OCI-LY1 (cell line): ENCODE measurements around the gene MIA3.
A peak's percentile ranks its signal among the peaks of the same experiment; 100 is the strongest.

Experiments used
- H2AFZ ChIP-seq: fragments of 200-600 bp; sonication (generic), shearing (Covaris generic); 2 replicates; pipeline ENCODE4 v1.6.0; 2014; ENCODE audit warnings: antibody characterized with exemption, mild to moderate bottlenecking, low read length
- H3F3A ChIP-seq: fragments of 200-600 bp; sonication (generic), shearing (Covaris generic); 2 replicates; pipeline ENCODE4 v1.6.0; 2014; ENCODE audit warnings: mild to moderate bottlenecking, antibody characterized with exemption, low read length, moderate library complexity; ENCODE audit not compliant: insufficient read depth
- H3K27ac ChIP-seq: fragments of 200-600 bp; sonication (generic); 2 replicates; pipeline ENCODE4 v1.5.1; 2014; ENCODE audit warnings: low read length, mixed run types, mild to moderate bottlenecking, low read depth; ENCODE audit not compliant: poor library complexity, severe bottlenecking
- H3K27me3 ChIP-seq: fragments of 200-600 bp; sonication (generic); 2 replicates; pipeline ENCODE4 v1.6.0; 2014; ENCODE audit warnings: antibody characterized with exemption, mild to moderate bottlenecking, low read length, moderate library complexity; ENCODE audit not compliant: insufficient read depth
- H3K36me3 ChIP-seq: fragments of 200-600 bp; sonication (generic); 2 replicates; pipeline ENCODE4 v1.6.1; 2014; ENCODE audit warnings: mild to moderate bottlenecking, antibody characterized with exemption, low read length, moderate library complexity, mixed read lengths; ENCODE audit not compliant: insufficient read depth
- H3K4me1 ChIP-seq: fragments of 200-600 bp; sonication (generic); 2 replicates; pipeline ENCODE4 v1.5.1; 2014; ENCODE audit warnings: mild to moderate bottlenecking, low read length, moderate library complexity; ENCODE audit not compliant: insufficient read depth, severe bottlenecking
- H3K4me2 ChIP-seq: fragments of 200-600 bp; sonication (generic), shearing (Covaris generic); 2 replicates; pipeline ENCODE4 v1.6.1; 2014; ENCODE audit warnings: low read length
- H3K4me3 ChIP-seq: fragments of 200-600 bp; sonication (generic); 2 replicates; pipeline ENCODE4 v1.5.1; 2014; ENCODE audit warnings: low read length, low read depth, mild to moderate bottlenecking, mixed read lengths; ENCODE audit not compliant: poor library complexity, severe bottlenecking
- H3K79me2 ChIP-seq: fragments of 200-600 bp; shearing (Covaris generic); 2 replicates; pipeline ENCODE4 v1.6.1; 2016; ENCODE audit warnings: mixed run types, low read length, mixed read lengths; ENCODE audit not compliant: insufficient read depth
- H3K9ac ChIP-seq: fragments of 200-600 bp; sonication (generic), shearing (Covaris generic); 2 replicates; pipeline ENCODE4 v1.6.1; 2014; ENCODE audit warnings: mild to moderate bottlenecking, low read length, mixed read lengths
- H3K9me2 ChIP-seq: fragments of 200-600 bp; sonication (generic), shearing (Covaris generic); 2 replicates; pipeline ENCODE4 v1.6.1; 2014; ENCODE audit warnings: low read depth, mild to moderate bottlenecking, low read length, mixed read lengths
- H3K9me3 ChIP-seq: fragments of 200-600 bp; shearing (Covaris generic); 2 replicates; pipeline ENCODE4 v1.6.1; 2014; ENCODE audit warnings: low read length, mixed read lengths
- H4K20me1 ChIP-seq: fragments of 200-600 bp; sonication (generic), shearing (Covaris generic); 2 replicates; pipeline ENCODE4 v1.6.0; 2016; ENCODE audit warnings: mild to moderate bottlenecking, low read length; ENCODE audit not compliant: insufficient read depth
- EZH2 ChIP-seq: fragments of 200-600 bp; sonication (generic), shearing (Covaris generic); IDR thresholded peaks from 2 replicates; pipeline ENCODE4 v1.8.0; 2017; ENCODE audit warnings: borderline replicate concordance, mixed run types, mild to moderate bottlenecking, antibody characterized with exemption, low read length, moderate library complexity, mixed read lengths
- TF ChIP-seq, protein P1 (sequence below): fragments of 200-600 bp; sonication (generic), shearing (Covaris generic); IDR thresholded peaks from 2 replicates; pipeline ENCODE4 v1.5.1; 2017; ENCODE audit warnings: mild to moderate bottlenecking, antibody characterized with exemption, low read length, moderate library complexity, mixed read lengths

The MIA3 gene

DNA sequence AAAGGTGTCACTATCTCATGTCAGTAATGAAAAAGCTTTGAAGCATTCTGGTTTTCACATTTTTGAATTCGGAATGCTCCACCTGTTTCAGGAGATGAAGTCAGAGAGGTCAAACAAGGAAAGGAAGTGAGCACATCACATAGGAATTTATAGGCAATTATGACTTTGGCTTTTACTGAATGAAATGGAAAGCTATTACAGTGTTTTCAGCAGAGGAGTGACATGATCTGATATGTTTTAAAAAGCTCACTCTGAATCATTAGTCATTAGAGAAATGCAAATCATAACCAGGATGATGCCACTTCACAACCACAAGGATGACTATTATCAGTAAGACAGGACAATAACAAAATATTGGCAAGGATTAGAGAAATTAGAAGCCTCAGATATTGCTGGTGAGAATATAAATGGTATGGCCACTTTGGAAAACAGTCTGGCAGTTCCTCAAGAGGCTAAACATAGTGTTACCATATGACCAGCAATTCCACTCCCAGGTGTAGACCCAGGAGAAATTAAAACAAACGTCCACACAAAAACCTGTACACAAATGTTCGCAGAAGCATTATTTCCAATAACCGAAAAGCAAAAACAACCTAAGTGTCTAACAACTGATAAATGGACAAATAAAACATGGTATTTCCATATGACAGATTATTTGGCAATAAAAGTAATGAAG, 35.7 kb upstream of the MIA3 start:
- Histone ChIP-seq H3K4me2 (no peak overlapping the region), H3K9ac (no peak overlapping the region), H3K79me2 (no peaks in the 10 kb centered on the region), H3K9me2 (no peaks in the 10 kb centered on the region), H3K27ac (no peak overlapping the region), H4K20me1 (no peaks in the 10 kb centered on the region), H3K9me3 (no peaks in the 10 kb centered on the region), H3K27me3 (no peaks in the 10 kb centered on the region), H3K36me3 (peaks cover 84% of the 10 kb centered on the region), H2AFZ (no peak overlapping the region), H3K4me3 (no peak overlapping the region), H3K4me1 (peaks cover 27% of the 10 kb centered on the region), H3F3A (no peaks in the 10 kb centered on the region)
- TF ChIP-seq, protein P1, sequence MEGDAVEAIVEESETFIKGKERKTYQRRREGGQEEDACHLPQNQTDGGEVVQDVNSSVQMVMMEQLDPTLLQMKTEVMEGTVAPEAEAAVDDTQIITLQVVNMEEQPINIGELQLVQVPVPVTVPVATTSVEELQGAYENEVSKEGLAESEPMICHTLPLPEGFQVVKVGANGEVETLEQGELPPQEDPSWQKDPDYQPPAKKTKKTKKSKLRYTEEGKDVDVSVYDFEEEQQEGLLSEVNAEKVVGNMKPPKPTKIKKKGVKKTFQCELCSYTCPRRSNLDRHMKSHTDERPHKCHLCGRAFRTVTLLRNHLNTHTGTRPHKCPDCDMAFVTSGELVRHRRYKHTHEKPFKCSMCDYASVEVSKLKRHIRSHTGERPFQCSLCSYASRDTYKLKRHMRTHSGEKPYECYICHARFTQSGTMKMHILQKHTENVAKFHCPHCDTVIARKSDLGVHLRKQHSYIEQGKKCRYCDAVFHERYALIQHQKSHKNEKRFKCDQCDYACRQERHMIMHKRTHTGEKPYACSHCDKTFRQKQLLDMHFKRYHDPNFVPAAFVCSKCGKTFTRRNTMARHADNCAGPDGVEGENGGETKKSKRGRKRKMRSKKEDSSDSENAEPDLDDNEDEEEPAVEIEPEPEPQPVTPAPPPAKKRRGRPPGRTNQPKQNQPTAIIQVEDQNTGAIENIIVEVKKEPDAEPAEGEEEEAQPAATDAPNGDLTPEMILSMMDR = no peak
- no peak for TF ChIP-seq EZH2

DNA sequence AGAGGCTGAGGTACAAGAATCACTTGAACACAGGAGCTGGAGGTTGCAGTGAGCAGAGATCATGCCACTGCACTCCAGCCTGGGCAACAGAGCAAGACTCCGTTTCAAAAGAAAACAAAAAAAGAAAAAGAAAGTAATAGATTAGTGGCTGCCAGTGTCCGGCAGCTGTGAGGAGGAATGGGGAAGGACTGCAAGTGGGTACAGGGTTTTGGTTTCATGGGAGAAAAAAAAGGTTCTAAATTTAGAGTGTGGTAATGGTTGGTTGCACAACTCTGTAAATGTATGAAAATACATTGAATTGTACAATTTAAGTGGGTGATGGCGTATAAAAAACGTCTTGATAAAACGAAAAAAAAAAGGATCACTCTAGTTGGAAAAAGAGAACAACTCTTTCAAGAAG, 34.8 kb upstream of the MIA3 start:
- Histone ChIP-seq H3K4me1 (peaks cover 29% of the 10 kb centered on the region), H2AFZ (no peak overlapping the region), H3K9me2 (no peaks in the 10 kb centered on the region), H3K36me3 (peaks cover 82% of the 10 kb centered on the region), H3K27ac (peak overlapping the region; percentile 16), H3F3A (no peaks in the 10 kb centered on the region), H3K4me3 (no peak overlapping the region), H3K27me3 (no peaks in the 10 kb centered on the region), H3K4me2 (no peak overlapping the region; the same call in 1 of the 2 replicates), H4K20me1 (no peaks in the 10 kb centered on the region), H3K9ac (no peak overlapping the region), H3K79me2 (no peaks in the 10 kb centered on the region), H3K9me3 (no peaks in the 10 kb centered on the region)
- no peak for TF ChIP-seq EZH2
- TF ChIP-seq, protein P1 = no peak

DNA sequence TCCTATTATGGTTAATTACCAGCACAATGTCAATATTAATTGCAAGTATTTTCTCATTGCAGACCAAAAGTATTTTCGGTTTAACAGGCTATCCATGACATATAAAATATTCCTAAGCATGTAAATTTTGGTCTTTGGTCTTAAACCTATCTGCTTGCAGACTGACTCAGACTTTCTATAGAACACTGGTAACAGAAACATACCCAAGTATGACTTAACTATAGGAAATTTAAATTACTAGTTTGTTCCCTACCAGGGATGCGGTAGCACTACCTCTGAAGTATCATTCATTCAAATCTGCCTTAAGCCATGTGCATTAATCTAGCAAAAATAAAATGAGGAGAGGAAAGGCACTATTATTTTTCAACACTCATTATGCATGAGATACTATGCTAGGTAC, 31.1 kb upstream of the MIA3 start:
- H3K79me2 ChIP-seq = peaks cover 14% of the 10 kb centered on the region

More for the DNA sequence above, 31.1 kb upstream of the MIA3 start:
- H3F3A ChIP-seq = no peaks in the 10 kb centered on the region
- no peak overlapping the region for H3K4me3 ChIP-seq
- H3K9ac ChIP-seq = no peak overlapping the region
- no peak for TF ChIP-seq EZH2
- TF ChIP-seq, protein P1 = no peak
- H3K9me3 ChIP-seq = no peaks in the 10 kb centered on the region
- no peaks in the 10 kb centered on the region for H4K20me1 ChIP-seq
- no peak overlapping the region for H3K4me2 ChIP-seq
- H3K4me1 ChIP-seq = peaks cover 53% of the 10 kb centered on the region
- no peaks in the 10 kb centered on the region for H3K27me3 ChIP-seq
- peaks cover 54% of the 10 kb centered on the region for H3K36me3 ChIP-seq
- no peak overlapping the region for H3K27ac ChIP-seq
- no peak overlapping the region for H2AFZ ChIP-seq
- no peaks in the 10 kb centered on the region for H3K9me2 ChIP-seq
